Thyroid gland (tissue), 4 donors: ENCODE results near the gene SCG3. TPM values are rescaled to one million over a fixed set of nuclear protein-coding genes. Genes with fewer than 3 reads are reported as not detected.
"Not testable (repeated sequence)": the region's sequence is repeated elsewhere in the genome, so short reads cannot be mapped to it uniquely, and the experiment has no call there.

Source experiments
- DNase-seq, 2 donors: peaks; one replicate each; pipeline ENCODE4 v3.0.0-alpha.2; 2019
- H3K27ac ChIP-seq, 3 donors: fragments of 200-600 bp; sonication (generic); 1 replicate in 2 of 3; 2 replicates in 1 of 3; pipeline ENCODE4 v1.5.1; 2016 to 2019; ENCODE audit warnings: mild to moderate bottlenecking in 1 of 3, moderate library complexity in 1 of 3
- H3K27me3 ChIP-seq: fragments of 200-600 bp; sonication (generic); one replicate; pipeline ENCODE4 v1.5.1; 2019
- H3K36me3 ChIP-seq, 2 donors: fragments of 200-600 bp; sonication (generic); one replicate each; pipeline ENCODE4 v1.5.1; 2016 to 2019
- H3K4me1 ChIP-seq, 2 donors: fragments of 200-600 bp; sonication (generic); one replicate each; pipeline ENCODE4 v1.5.1; 2017 to 2019
- H3K4me3 ChIP-seq, 3 donors: fragments of 200-600 bp; sonication (generic); replicated peaks in 1 of 3; 1 replicate in 2 of 3; 2 replicates in 1 of 3; pipeline ENCODE4 v1.5.1; 2016; ENCODE audit warnings: mild to moderate bottlenecking in 1 of 3
- H3K9me3 ChIP-seq: fragments of 200-600 bp; sonication (generic); one replicate; pipeline ENCODE4 v1.5.1; 2017
- CTCF ChIP-seq, 6 experiments: fragments of 200-600 bp in 3 of 6; fragments of 450-650 bp in 3 of 6; sonication (generic) in 3 of 6; IDR thresholded peaks; one replicate each; pipeline ENCODE4 v1.5.1; 2016 to 2019; ENCODE audit warnings: antibody characterized with exemption in 6 of 6, mild to moderate bottlenecking in 2 of 6, inconsistent platforms in 1 of 6, moderate library complexity in 1 of 6
- POLR2A ChIP-seq, 2 donors: fragments of 450-650 bp; IDR thresholded peaks; one replicate each; pipeline ENCODE4 v1.6.1; 2017; ENCODE audit warnings: antibody characterized with exemption in 2 of 2, mild to moderate bottlenecking in 2 of 2, moderate library complexity in 1 of 2
- WGBS, 2 donors: methylation state at CpG; one replicate each; pipeline ENCODE4 v1.1.5; 2017; 5-methylcytosine and 5-hydroxymethylcytosine counted together
- intact Hi-C: fragments of 100-400 bp; cut with DNase I; formaldehyde crosslinking; loops from one replicate; pipeline ENCODE4 v1.15.1; 2023
- total RNA-seq, 4 donors: library from RNA; depleted of rRNA; stranded (reverse); fragments of >200 nt; gene quantifications; one replicate each; pipeline ENCODE4 v1.2.3, GENCODE V29; 2016

The SCG3 gene
- total RNA-seq = 1 to 10 TPM in 1 of 4 donors, under 1 TPM in 3; 0.33 to 1.8 (median 0.52) TPM

GRCh38 chr15:51681303-51681963 lies at the start of gene SCG3:
Gene SCG3 (plus strand): TSS chr15:51681503. CDS start chr15:51681756, 253 bp downstream.
- DNase-seq = peak; percentile 75 to 83
- no peak for TF ChIP-seq POLR2A (IDR thresholded peaks at IDR 0.05)
- no peak for TF ChIP-seq CTCF (IDR thresholded peaks at IDR 0.05)

GRCh38 chr15:51634591-51635198 lies 46.6 kb upstream of the SCG3 start:
- WGBS, 2 donors = 64 to 74% methylated on average over 3 of the region's 3 CpGs
- intact Hi-C loops = no loop called here
- H3K27ac ChIP-seq = no peak overlapping the region
- H3K27me3 ChIP-seq = no peaks in the 10 kb centered on the region
- TF ChIP-seq POLR2A (IDR thresholded peaks at IDR 0.05) = no peak
- TF ChIP-seq CTCF (IDR thresholded peaks at IDR 0.05) = no peak
- DNase-seq = no peak
- no peaks in the 10 kb centered on the region for H3K9me3 ChIP-seq
- H3K36me3 ChIP-seq = no peaks in the 10 kb centered on the region
- no peak overlapping the region for H3K4me3 ChIP-seq
- no peaks in the 10 kb centered on the region for H3K4me1 ChIP-seq

More at GRCh38 chr15:51681303-51681963, at the start of gene SCG3:
- no peaks in the 10 kb centered on the region for H3K9me3 ChIP-seq
- H3K27ac ChIP-seq = no peak within 1 kb of the TSS
- peaks cover 0 to 3% of the 10 kb centered on the region in 2 donors for H3K4me1 ChIP-seq
- intact Hi-C loops = no loop called here
- WGBS, 2 donors = 6 to 10% methylated on average over 29 to 38 of the region's 38 CpGs
- no peak within 1 kb of the TSS for H3K4me3 ChIP-seq
- H3K36me3 ChIP-seq = no peaks in the 10 kb centered on the region
- H3K27me3 ChIP-seq = no peaks in the 10 kb centered on the region

GRCh38 chr15:51641490-51642130 lies 39.7 kb upstream of the SCG3 start:
- Histone ChIP-seq H3K27me3 (no peaks in the 10 kb centered on the region), H3K27ac (no peak overlapping the region), H3K4me3 (no peak overlapping the region), H3K9me3 (no peaks in the 10 kb centered on the region), H3K36me3 (no peaks in the 10 kb centered on the region), H3K4me1 (no peaks in the 10 kb centered on the region)
- WGBS, 2 donors = 54 to 63% methylated on average over 4 of the region's 4 CpGs
- no peak for DNase-seq
- intact Hi-C loops = no loop called here
- TF ChIP-seq CTCF (IDR thresholded peaks at IDR 0.05) (no peak), POLR2A (IDR thresholded peaks at IDR 0.05) (no peak)

GRCh38 chr15:51642696-51643095 lies 38.6 kb upstream of the SCG3 start:
- H3K27ac ChIP-seq = no peak overlapping the region
- intact Hi-C loops = no loop called here
- TF ChIP-seq CTCF (IDR thresholded peaks at IDR 0.05) (no peak), POLR2A (IDR thresholded peaks at IDR 0.05) (no peak)
- H3K4me3 ChIP-seq = no peak overlapping the region
- no peaks in the 10 kb centered on the region for H3K27me3 ChIP-seq
- DNase-seq = no peak
- 44 to 55% methylated on average over 1 of the region's 1 CpG for WGBS, 2 donors
- no peaks in the 10 kb centered on the region for H3K9me3 ChIP-seq
- H3K4me1 ChIP-seq = no peaks in the 10 kb centered on the region
- no peaks in the 10 kb centered on the region for H3K36me3 ChIP-seq

GRCh38 chr15:51647128-51647562 lies 34.2 kb upstream of the SCG3 start:
- TF ChIP-seq CTCF (IDR thresholded peaks at IDR 0.05) (no peak), POLR2A (IDR thresholded peaks at IDR 0.05) (no peak)
- WGBS, 2 donors = 60 to 74% methylated on average over 3 of the region's 3 CpGs
- H3K27ac ChIP-seq = no peak overlapping the region
- H3K36me3 ChIP-seq = no peaks in the 10 kb centered on the region
- H3K9me3 ChIP-seq = no peaks in the 10 kb centered on the region
- no peaks in the 10 kb centered on the region for H3K4me1 ChIP-seq
- peak in 1 of 2 donors; percentile 6 for DNase-seq
- no peak overlapping the region for H3K4me3 ChIP-seq
- H3K27me3 ChIP-seq = no peaks in the 10 kb centered on the region
- intact Hi-C loops = no loop called here

- intact Hi-C loops, H3K27ac ChIP-seq, DNase-seq, H3K27me3 ChIP-seq, H3K9me3 ChIP-seq, H3K4me1 ChIP-seq, H3K4me3 ChIP-seq, H3K36me3 ChIP-seq: not testable (repeated sequence)
- 82 to 92% methylated on average over 1 of the region's 1 CpG for WGBS, 2 donors
Measured at GRCh38 chr15:51648101-51648500, 33.2 kb upstream of the SCG3 start.

GRCh38 chr15:51648643-51649042 lies 32.7 kb upstream of the SCG3 start:
- H3K36me3 ChIP-seq, H3K9me3 ChIP-seq, H3K27ac ChIP-seq, H3K27me3 ChIP-seq, DNase-seq, H3K4me1 ChIP-seq, H3K4me3 ChIP-seq, intact Hi-C loops: not testable (repeated sequence)
- 76 to 78% methylated on average over 4 of the region's 4 CpGs for WGBS, 2 donors
